ENCODE data around the gene FOSB.

GRCh38 chr19:45451131-45451849 is 16.5 kb upstream of the FOSB start:
- no peak for TF ChIP-seq EZH2 (IDR thresholded peaks at IDR 0.05; ENCODE audit: insufficient read depth, poor library complexity, severe bottlenecking)
- TF ChIP-seq EZH2phosphoT487 (IDR thresholded peaks at IDR 0.05; ENCODE audit: insufficient read depth, low read depth): no peak
